K562 (cell line): Measurements from ENCODE around the gene SLC26A2. TPM values are rescaled to one million over a fixed set of nuclear protein-coding genes. Genes with fewer than 3 reads are reported as not detected.

ENCODE experiments used
- CEBPG ChIP-seq, 3 experiments: fragments of 200-800 bp in 1 of 3; sonication (Bioruptor generic) in 1 of 3; sonication (generic) in 1 of 3; formaldehyde crosslinking in 1 of 3; IDR thresholded peaks in 2 of 3; conservative IDR thresholded peaks in 1 of 3; 2 replicates each; pipeline versions ENCODE4 v1.6.1 to v1.8.0; 2016 to 2022; ENCODE audit warnings: missing compliant biosample characterization in 2 of 3, missing genetic modification characterization in 2 of 3, mild to moderate bottlenecking in 1 of 3, missing genetic modification reagents in 1 of 3
- CHD7 ChIP-seq: fragments of 200-600 bp; sonication (generic); IDR thresholded peaks from one replicate; pipeline ENCODE4 v1.6.1; 2012; ENCODE audit warnings: mild to moderate bottlenecking, low read depth, low read length, inconsistent platforms
- CSDE1 ChIP-seq, 2 experiments: fragments of 450-650 bp; IDR thresholded peaks; 2 replicates each; pipeline ENCODE4 v1.6.1; 2016; ENCODE audit warnings: mild to moderate bottlenecking in 1 of 2
- CTCFL ChIP-seq: IDR thresholded peaks from 2 replicates; pipeline ENCODE4 v1.6.1; 2011; ENCODE audit warnings: borderline replicate concordance, low read depth, mild to moderate bottlenecking, moderate library complexity, low read length; ENCODE audit not compliant: insufficient read depth, poor library complexity, severe bottlenecking
- FOXO4 ChIP-seq: fragments of 450-650 bp; formaldehyde crosslinking; IDR thresholded peaks from 2 replicates; pipeline ENCODE4 v1.4.0; 2020; ENCODE audit warnings: mild to moderate bottlenecking, moderate library complexity
- NFIC ChIP-seq: fragments of 450-650 bp; IDR thresholded peaks from 2 replicates; pipeline ENCODE4 v1.6.1; 2017; ENCODE audit warnings: mild to moderate bottlenecking, inconsistent platforms
- POU5F1 ChIP-seq: fragments of 150-350 bp; IDR thresholded peaks from 2 replicates; pipeline ENCODE4 v1.6.1; 2014; ENCODE audit warnings: borderline replicate concordance, low read length, low read depth, mild to moderate bottlenecking; ENCODE audit not compliant: partially characterized antibody
- TCF7L2 ChIP-seq: fragments of 150-350 bp; IDR thresholded peaks from 2 replicates; pipeline ENCODE4 v1.6.1; 2016; ENCODE audit warnings: low read depth, mild to moderate bottlenecking, low read length, moderate library complexity
- ZNF174 ChIP-seq: fragments of 250-450 bp; sonication (Bioruptor Pico); IDR thresholded peaks from 2 replicates; pipeline ENCODE4 v1.4.0; 2020; ENCODE audit warnings: mild to moderate bottlenecking
- ZNF589 ChIP-seq: fragments of 200-800 bp; sonication (Bioruptor generic); IDR thresholded peaks from 2 replicates; pipeline ENCODE4 v1.6.1; 2016; ENCODE audit warnings: low read depth, missing genetic modification characterization, missing compliant biosample characterization
- polyA plus RNA-seq, 8 experiments: library from polyadenylated mRNA; depleted of rRNA in 4 of 8; stranded (reverse) in 5 of 8; unstranded in 3 of 8; fragments of >200 nt; fragmentation: Nextera tagmentation in 2 of 8; fragmentation: Illumina TruSeq in 1 of 8; extraction: Ambion mirVana in 2 of 8; extraction: Trizol in 1 of 8; gene quantifications; 2 replicates each; pipeline versions ENCODE4 v1.2.1 to v1.2.3, GENCODE V29; 2011 to 2014; ENCODE audit warnings: inconsistent platforms in 1 of 8, missing spikeins in 1 of 8
- total RNA-seq, 7 experiments: library from RNA; depleted of rRNA in 6 of 7; stranded (reverse); fragments of >200 nt in 6 of 7; fragmentation: Illumina TruSeq in 2 of 7; extraction: Trizol in 2 of 7; gene quantifications; 2 replicates each; pipeline versions ENCODE4 v1.2.1 to v1.2.3, GENCODE V29; 2011 to 2021; ENCODE audit warnings: low replicate concordance in 1 of 7

SLC26A2 gene
- total and polyA plus RNA-seq, 9 of the 15 experiments (the other 6 are each of a cell fraction or from before 2014, with no cell fraction given): 1.1 to 6.3 (median 3.6) TPM

- TF ChIP-seq CHD7 (no peak), POU5F1 (no peak), ZNF174 (CRISPR knock-in tag) (no peak), CEBPG (CRISPR knock-in tag; IDR thresholded peaks at IDR 0.05) (no peak), CEBPG (tag; conservative IDR thresholded peaks at IDR 0.05 in 1 of 2, IDR thresholded peaks at IDR 0.05 in 1 of 2) (no peak), ZNF589 (CRISPR knock-in tag) (no peak), CTCFL (no peak), CSDE1 (IDR thresholded peaks at IDR 0.05) (no peak), FOXO4 (CRISPR knock-in tag) (no peak), NFIC (no peak), TCF7L2 (no peak)
Measured at GRCh38 chr5:149981206-149981605, 20.6 kb downstream of the SLC26A2 start (continued).
